ENCODE results near the gene CRIP2.

CRIP2 gene

DNA sequence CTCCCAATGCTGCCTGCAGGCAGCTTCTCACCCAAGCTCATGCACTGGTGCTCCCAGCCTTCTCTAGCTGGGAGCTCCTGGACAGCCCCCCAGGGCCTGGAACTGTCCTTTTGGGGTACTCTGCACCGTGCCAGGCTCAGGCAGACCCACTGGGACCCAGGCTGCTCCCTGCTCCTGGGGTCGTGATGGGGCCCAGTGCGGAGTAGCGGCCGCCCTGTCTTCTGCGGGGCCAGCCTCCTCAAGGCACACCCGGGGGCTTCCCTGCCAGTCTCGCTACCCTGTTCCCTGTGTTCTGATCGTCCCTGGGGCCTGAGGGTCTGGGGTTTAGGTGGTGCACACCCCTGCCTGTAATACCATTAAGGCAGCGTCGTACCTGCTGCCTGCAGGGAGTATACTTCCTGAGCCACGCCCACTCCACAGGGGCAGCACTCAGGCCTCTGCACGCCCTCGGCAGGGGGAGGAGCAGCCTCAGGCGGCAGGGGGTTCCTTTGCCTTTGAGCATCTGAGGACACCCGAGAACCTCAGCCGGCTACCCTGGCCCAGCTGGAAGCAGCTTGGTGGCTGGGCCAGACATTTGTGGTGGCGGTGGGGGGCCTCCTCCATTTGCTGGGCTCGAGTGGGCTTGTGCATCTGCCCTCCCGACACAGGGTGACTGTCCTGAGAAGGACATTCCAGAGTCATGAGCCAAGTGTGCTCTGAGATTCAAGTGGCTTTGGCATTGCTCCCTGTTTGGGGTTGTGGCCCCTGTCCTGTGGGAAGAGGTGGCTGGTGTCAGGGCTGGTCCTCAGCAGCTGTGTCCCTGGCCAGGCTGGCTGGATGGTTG, 9.2 kb upstream of the CRIP2 start:
- no peak for DNase-seq

DNA sequence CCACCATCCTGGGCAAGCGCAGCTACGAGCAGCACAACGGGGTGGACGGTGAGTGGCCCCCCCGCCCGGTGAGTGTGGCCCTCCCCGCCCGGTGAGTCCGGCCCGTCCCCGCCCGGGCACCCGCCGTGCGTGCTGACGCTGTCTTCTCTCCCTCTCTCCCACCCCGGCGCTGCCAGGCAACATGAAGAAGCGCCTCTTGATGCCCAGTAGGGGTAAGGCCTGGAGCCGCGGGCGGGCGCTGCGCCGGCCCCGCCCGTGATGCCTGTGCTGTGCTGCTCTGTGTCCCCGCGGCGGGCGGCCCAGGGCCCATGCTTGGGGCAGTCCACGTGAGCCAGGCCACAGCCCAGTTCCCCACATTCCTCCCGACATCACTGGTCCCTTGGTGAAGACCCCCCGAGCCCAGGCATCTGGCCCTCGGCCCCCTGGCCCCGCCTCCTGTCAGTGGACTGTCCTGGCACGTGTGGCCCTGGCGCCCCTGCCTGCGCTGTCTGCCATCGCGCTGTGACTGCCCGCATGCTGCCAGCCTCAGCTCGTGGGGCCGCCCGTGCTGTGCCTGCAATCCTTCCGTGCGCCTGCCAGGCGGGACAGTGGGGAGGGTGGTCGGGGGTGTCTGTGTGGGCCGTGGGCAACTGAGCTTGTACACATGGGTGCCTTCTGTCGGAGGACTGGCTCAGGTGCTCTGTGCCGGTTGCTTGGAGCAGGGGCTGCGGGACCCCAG, 7.9 kb upstream of the CRIP2 start:
- DNase-seq: no peak

DNA sequence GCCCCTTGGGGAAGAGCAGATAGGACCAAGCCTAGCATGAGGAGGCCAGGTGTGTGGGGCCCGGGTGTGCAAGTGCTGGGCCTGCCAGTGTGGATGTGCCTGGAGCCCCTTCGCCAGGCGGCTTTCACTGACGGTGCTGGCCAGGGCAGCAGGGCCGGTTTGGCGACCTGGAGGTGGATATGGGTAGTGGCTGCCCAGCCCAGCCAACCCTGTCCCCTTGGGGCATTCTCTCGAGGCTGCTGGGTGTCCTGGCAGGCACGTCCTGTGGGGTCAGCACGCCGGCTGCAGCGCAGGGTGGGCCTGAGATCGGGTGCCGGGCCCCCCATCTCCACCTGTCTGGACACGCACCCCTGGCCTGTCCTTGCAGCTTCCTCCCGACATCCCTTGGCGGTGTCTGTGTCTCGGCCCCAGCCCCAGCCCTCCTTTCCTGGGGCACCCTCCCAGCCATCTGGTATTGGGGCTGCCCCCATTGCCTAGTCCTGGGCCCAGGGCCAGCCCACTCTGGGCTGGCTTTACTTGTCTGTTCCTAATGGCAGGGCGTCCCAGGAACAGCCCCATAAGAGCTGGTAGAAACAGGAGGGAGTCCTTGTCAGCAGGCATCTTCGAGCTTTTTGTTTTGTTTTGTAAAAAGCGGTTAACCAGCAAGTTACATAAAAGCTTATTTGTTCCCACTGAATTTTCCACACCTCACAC, 7.2 kb upstream of the CRIP2 start:
- no peak for DNase-seq

DNA sequence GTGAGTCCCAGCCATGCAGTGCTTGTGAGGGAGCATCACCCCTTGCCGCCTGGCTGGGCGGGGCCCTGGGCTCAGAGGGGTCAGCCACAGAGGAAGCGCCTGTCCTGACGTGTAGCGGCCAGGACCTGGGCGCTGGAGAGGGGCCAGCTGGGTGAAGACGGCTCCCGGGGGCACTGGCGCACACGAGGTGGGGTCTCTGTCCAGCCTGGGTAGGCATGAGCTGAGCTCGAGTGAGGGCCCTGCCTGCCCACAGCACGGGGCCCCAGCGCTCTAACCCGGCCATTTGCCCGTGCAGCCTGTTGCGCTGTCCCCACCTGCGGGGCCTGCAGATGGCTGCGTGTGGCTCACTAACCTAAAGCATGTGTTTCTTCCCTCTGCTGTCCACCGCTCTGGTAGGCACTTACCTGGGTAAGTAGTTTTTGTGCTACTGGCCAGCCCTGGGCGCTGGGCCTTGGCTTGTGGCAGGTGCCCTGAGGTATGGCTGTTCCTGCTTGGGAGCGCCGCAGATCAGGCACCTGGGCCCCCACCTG, 6.6 kb upstream of the CRIP2 start:
- DNase-seq: no peak

DNA sequence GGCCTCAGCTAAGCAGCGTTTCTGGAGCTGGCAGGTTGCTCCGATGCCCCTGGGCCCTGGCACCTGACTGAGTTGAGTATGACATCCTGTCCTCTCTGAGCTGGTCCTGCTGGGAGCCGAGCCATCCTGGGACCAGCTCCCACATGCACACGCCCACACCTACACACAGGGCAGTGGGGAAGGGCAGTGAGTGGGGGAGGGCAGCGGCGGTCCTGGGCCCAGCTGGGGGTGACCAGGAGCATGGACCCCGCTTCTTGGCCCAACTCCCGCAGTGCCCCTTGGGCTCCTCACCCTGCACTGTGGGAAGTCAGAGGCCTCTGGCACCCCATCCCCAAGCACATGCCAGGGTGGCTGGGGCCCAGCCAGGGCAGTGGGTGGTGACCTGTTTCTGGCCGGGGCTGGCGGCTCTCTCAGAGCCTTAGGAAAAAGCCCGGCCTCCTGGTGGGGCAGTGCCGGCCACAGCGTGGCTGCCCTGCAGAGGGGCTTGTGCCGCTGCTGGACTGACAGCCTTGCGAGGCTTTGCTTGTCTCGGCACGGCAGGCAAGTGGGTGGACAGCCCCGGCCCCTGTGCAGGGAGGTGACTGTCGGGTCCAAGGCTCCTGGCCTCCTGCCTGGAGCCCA, 5.9 kb upstream of the CRIP2 start:
- no peak for DNase-seq

DNA sequence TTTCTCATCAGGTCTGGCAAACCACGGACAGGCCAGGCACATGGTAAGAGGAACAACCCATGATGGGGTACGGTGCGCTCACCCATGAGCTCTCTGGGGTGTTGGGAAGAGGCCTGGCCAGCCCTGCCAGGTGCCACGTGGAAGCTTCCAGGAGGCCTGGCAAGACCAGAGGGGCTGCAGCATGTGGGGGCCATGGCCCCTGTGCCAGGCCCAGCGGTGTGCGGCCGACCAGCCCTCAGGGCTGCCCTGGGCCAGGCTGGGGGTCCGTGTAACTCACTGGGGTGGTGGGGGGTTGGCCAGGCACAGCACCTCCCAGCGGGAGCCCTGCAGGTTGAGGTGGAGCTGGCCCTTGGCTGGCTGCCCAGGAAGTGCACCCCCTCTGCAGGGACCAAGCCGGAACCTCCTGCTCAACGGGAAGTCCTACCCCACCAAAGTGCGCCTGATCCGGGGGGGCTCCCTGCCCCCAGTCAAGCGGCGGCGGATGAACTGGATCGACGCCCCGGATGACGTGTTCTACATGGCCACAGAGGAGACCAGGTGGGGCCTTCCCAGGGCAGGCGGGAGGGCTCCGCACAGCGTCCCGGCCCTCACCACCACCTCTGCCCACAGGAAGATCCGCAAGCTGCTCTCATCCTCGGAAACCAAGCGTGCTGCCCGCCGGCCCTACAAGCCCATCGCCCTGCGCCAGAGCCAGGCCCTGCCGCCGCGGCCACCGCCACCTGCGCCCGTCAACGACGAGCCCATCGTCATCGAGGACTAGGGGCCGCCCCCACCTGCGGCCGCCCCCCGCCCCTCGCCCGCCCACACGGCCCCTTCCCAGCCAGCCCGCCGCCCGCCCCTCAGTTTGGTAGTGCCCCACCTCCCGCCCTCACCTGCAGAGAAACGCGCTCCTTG, 4.9 kb upstream of the CRIP2 start:
- no peak for DNase-seq

DNA sequence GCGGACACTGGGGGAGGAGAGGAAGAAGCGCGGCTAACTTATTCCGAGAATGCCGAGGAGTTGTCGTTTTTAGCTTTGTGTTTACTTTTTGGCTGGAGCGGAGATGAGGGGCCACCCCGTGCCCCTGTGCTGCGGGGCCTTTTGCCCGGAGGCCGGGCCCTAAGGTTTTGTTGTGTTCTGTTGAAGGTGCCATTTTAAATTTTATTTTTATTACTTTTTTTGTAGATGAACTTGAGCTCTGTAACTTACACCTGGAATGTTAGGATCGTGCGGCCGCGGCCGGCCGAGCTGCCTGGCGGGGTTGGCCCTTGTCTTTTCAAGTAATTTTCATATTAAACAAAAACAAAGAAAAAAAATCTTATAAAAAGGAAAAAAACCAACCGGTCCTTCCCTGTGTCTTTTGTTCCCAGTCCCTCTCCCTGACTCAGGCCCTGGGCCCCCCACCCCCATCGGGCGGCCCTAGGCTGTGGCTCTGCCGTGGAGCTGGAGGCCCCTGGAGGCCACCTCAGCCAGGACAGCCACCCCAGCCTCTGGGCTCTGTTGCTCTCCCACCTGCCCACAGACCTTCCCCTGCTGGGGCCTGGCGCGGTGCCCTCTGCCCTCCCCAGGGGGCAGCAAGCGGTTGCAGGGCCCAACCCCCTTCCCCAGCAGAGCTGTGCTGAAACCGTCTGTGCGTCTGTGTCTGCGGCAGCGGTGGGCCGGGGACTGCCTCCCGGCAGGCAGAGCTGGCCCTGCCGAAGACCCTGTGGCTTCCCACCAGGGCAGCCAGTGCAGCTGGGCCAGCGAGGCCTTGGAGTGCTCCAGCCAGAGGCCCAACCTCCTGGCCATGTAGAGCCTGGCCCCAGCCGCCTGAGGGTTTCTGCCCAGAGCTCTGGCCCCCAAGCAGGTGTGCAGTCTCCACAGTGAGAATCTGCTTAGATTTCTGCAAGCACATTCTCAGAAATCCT, 4.0 kb upstream of the CRIP2 start:
- DNase-seq: no peak

DNA sequence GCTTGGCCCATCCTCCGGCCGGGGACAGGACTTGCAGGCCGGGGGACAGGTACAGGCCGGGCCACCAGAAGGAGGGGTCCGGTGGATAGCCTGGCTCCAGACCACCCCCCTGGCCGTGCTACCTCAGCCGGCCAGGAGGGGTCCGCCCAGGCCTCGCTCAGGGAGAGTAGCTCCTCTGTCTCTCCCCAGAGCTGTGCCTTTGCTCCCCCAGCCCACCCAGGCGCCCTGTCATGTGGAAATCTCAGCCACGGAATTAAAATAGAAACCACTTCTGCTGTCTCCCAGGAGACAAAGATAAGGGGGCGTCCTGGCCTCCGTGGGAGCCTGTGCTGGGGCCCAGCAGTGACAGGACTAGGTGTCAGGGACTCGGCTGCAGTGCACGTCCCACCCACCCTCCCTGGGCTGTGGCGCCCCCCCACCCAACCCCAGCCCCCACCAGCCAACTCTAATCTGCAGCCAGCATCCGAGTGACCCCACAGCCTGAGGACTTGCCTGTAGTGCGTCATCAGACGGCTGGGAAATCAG, 3.3 kb upstream of the CRIP2 start:
- DNase-seq: no peak

DNA sequence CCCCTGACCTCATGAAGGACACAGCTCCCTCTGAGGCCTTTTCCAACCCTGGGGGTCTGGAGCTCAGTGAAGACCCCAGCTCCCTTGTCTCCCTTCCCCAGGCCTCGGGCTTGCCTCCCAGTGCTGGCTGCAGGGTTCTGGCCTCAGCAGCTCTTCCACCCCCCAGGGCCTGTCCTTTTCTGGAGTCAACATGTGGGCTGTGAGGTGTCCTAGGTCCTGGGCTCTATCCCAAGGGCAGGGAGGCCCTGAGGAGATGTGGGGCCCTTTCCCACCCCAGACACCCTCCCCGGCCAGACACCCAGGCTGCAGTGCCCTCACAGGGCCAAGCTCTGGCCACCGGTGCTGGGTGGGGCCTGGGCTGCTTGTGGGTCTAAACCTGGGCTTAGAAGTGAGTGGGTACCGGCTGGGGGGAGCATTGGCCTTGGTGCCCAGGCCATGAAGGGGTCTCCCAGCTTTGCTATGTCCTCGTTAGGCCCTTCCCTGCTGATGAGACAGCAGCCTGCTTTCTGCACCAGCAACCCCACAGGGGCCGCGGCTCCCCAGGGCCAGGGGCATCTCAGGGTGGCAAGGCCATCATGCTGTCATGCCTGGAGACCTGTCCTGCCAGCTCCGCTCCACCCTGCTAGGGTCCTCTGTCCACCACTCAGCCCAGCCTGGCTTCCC, 2.7 kb upstream of the CRIP2 start:
- DNase-seq: no peak

DNA sequence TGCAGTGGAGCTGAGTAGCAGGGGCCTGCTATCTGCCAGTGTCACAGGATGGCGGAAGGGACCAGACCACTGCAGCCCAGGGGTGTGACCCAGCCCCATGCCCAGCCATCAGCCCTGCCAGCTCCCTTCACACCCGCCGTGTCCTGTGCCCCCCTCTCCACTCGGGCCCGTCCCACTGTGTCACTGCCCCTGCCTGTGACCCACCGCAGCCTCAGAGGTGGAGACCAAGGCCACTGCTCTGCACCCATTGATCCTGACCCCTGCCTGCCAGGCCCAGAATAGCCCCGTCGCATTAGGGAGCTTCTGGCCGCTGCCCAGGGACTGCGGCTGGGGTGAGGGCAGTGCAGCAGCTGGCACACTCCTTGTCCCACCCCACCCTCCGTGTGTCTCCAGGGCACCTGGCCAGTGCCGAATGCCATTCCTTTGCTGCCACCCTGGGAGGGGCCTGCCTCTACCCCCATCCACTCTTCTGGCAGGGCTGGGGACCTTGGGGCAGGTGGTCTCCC, 2.1 kb upstream of the CRIP2 start:
- no peak for DNase-seq

DNA sequence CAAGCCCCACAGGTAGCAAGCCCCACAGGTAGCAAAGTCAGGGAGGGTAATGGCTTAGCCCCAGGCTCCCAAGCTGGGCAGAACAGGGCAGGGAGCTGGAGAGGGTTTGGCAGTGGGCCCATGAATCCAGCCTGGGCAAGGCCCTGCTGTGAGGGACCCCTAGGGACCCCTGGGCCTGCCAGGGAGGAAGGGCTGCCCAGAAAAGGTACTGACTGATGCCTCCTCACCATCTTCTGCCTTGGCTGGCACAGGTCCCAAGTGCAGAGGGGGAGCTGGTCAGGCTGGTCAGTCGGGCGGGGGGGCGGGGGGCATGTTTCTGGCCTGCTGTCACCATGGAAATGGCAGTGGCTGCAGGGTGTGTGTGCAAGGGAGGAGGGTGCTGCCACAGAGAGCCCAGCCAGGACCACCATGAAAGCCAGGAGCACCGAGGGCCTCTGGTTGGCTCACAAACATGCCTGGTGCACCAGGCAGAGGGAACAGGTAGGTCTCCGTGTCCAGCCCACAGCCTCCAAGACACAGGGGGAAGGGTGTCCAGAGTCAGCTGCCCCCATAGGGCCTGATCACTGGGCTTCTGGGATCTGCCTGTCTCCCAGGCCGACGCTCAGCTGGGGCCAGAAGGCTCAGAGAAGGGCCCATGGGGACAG, 1.5 kb upstream of the CRIP2 start:
- no peak for DNase-seq

DNA sequence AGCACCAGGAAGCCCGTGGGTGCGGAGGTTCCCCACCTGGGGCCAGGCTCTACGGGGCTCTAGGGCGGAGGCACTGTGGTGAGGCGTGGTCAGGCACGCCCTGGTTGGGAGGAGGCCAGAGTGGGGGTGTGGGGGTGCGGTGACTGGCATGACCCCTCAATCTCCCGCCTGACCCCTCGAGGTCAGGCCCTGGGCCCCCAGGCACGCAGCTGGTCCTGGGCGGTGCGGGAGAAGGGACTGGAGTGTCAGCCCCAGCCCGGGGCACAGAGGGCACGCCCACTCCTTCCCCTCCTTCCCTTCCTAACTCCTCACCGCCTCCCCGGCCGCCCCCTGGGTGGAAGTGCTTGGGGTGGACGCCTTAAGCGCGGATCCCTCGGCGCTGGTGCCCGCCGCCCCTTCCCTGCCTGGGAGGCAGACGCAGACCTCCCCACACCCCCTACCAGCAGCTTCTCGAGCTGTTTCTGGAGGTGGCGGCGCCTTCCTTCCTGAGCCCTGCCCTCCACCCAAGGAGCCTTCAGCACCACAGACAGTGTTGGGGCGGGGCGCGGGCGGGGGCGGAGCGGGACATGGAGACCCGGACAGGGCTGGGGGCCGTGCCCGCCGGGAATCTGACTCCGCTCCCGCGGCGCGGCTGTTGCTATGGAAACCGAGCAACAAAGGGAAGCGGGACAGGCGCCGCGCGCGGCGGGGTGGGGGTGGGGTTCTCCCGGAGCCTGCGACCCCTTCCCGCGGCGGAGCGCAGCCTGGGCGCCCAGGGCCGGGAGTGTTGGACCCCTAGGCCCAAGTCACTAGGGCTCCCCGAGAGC, 741 bp upstream of the CRIP2 start:
- DNase-seq: peak; percentile 66

DNA sequence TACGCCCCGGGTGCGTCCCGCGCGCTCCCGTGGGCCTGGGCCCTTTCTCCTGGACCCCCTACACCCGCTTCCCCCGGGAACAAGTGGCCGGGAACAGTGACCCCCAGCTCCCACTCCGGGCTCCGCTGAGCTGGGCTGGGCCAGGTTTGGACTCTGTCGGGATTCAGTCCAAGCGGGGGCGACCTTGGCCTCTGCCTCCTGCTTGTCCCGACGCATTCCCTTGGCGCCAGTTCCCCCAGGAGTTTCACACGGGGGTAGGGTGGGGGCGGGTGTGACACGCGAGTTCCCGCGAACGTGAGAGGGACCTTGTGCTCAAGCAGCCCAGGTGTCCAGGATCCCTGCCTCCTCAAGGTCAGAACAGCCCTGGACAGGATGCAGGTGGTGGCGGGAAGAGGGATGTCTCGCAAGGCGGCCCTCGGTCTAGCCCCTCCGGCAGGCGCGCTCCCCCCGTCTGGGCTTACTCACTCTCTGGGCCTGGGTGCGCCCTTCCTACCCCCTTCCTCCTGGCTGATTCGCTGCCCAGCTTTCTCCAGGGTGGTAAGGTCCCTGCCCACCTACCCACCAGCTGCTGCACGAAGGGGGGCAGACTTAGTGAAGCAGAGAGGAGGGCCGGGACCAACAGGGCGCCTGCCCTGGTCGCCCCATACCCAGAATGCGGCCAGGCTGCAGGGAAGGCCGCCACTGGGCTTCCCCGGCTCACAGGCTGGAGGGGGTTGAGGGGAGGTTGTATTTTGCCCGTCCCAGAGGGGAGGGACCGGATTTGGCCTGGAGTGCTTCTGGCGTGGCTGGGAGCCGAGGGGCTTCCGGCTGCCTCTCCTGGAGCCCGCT, 862 bp downstream of the CRIP2 start:
- no peak for DNase-seq

DNA sequence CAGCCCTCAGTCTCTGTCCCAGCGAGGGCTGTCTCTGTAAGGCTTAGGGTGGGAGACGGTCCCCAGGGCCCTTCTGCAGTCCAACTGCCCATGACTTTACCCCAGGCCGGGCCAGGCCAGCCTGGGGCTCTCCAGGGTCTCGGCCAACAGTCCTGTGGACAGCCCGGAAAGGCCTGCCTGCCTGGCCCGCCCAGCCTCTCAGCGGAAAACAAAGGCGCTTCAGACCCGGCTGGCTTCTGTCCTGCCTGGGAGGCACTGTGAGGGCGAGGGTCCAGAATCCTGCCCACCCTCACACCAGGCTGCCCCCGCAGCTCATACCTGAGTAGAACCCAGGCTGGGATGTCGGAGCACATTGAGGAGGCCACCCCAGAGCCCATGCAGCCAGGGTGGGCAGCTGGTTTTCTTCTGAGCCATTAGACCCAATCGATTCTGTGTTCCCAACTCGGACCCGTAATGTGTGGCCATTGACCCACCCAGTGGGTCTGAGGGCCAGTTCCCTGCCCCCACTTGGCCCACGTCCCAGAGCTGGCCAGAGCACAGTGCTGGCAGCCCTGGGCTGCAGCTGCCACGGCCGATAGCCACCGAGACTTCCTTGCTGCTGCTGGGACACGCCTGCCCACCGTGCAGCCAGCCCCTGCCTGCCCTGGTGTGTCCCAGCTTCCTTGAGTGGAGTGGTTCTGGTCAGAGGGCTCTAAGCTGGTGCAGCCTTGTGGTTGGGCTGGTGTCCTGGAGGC, 1.6 kb downstream of the CRIP2 start:
- no peak for DNase-seq

DNA sequence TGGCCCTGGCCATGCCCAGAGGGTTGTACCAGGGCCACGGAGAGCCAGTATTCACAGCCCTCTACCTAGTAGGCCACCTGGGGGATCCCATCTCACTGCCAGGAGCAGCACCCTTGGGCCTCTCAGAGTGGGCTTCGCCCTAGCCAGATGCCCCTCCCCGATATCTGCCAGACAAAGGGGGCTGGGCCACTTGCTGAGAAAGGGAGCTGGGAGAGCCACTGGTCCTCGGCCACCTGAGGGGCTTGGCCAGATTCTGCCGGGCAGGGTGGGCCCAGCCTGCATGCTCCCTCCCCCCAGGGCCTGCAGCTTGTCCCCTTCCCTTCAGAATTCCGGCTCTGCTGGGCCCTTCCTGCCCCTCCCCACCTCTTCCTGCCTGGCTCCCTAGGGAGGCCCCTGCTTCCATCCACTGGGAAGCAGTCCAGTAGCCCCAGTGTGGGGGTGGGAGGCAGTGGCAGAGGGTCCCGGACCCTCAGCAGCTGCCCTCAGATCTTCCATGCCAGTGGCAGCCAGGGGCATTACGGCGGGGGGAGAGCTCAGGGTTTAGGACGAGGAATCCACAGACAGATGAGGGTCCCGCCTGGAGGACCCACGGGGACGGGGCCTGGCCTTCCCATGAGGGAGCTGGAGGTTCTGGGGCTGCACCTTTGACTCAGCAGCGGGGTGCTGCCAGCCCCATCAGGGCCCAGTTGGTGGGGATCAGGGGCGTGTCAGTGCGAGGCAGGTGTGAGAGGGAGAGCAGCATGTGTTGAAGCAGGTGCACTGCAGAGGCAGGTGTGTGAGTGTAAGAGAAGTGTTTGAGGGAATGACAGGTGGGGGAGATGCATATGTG, 2.4 kb downstream of the CRIP2 start:
- DNase-seq: no peak

All from activated CD8-positive, alpha-beta memory T cell treated with anti-CD3 and anti-CD28 coated beads, Interleukin-2, amount 50 U/mL, for 4 hours (primary cell).